Hepatocyte (in vitro differentiated cells): ENCODE results near the gene NTNG1. TPM values are rescaled to one million over a fixed set of nuclear protein-coding genes. Genes with fewer than 3 reads are reported as not detected.

Experiments
- DNase-seq: peaks from one replicate; pipeline ENCODE4 v3.0.0-alpha.2; 2016; ENCODE audit warnings: low spot score
- H2AFZ ChIP-seq: fragments of 200-600 bp; sonication (generic); 2 replicates; pipeline ENCODE4 v1.6.0; 2016; ENCODE audit warnings: antibody characterized with exemption, mild to moderate bottlenecking
- H3K27ac ChIP-seq: fragments of 200-600 bp; sonication (generic); 2 replicates; pipeline ENCODE4 v1.5.1; 2016; ENCODE audit warnings: mild to moderate bottlenecking
- H3K27me3 ChIP-seq: fragments of 200-600 bp; sonication (generic); 2 replicates; pipeline ENCODE4 v1.6.1; 2016
- H3K36me3 ChIP-seq: fragments of 200-600 bp; sonication (generic); replicated peaks from 2 replicates; pipeline ENCODE4 v1.5.1; 2016; ENCODE audit warnings: low read depth; ENCODE audit not compliant: insufficient read depth
- H3K4me1 ChIP-seq: fragments of 200-600 bp; sonication (generic); 2 replicates; pipeline ENCODE4 v1.5.1; 2016; ENCODE audit warnings: mild to moderate bottlenecking, moderate library complexity; ENCODE audit not compliant: insufficient read depth
- H3K4me2 ChIP-seq: fragments of 200-600 bp; sonication (generic); 2 replicates; pipeline ENCODE4 v1.6.0; 2016
- H3K4me3 ChIP-seq: fragments of 200-600 bp; sonication (generic); 2 replicates; pipeline ENCODE4 v1.5.1; 2016; ENCODE audit warnings: mild to moderate bottlenecking
- H3K79me2 ChIP-seq: fragments of 200-600 bp; sonication (generic); 2 replicates; pipeline ENCODE4 v1.6.0; 2017; ENCODE audit warnings: mild to moderate bottlenecking
- H3K9me2 ChIP-seq: fragments of 200-600 bp; sonication (generic); replicated peaks from 2 replicates; pipeline ENCODE4 v1.6.0; 2017; ENCODE audit warnings: mild to moderate bottlenecking; ENCODE audit not compliant: insufficient read depth
- H3K9me3 ChIP-seq: fragments of 200-600 bp; sonication (generic); 2 replicates; pipeline ENCODE4 v1.5.1; 2016; ENCODE audit warnings: low read depth, mild to moderate bottlenecking
- H4K20me1 ChIP-seq: fragments of 200-600 bp; sonication (generic); 2 replicates; pipeline ENCODE4 v1.6.0; 2016; ENCODE audit warnings: mild to moderate bottlenecking; ENCODE audit not compliant: insufficient read depth, poor library complexity, severe bottlenecking
- EZH2 ChIP-seq: fragments of 200-600 bp; sonication (generic); IDR thresholded peaks from 2 replicates; pipeline ENCODE4 v1.6.1; 2016; ENCODE audit warnings: antibody characterized with exemption, mild to moderate bottlenecking, borderline replicate concordance
- EZH2phosphoT487 ChIP-seq: fragments of 200-600 bp; sonication (generic); IDR thresholded peaks from one replicate; pipeline ENCODE4 v1.6.1; 2018; ENCODE audit warnings: antibody characterized with exemption, mild to moderate bottlenecking, low read depth, moderate library complexity; ENCODE audit not compliant: unreplicated experiment, severe bottlenecking
- WGBS: methylation state at CpG from one replicate; pipeline ENCODE4 v1.1.6; 2016; ENCODE audit warnings: low lambda C conversion rate; ENCODE audit errors: missing lambda C conversion rate; 5-methylcytosine and 5-hydroxymethylcytosine counted together
- polyA plus RNA-seq: library from polyadenylated mRNA; unstranded; fragments of >200 nt; fragmentation: Nextera tagmentation; extraction: Ambion mirVana; gene quantifications from 2 replicates; pipeline ENCODE4 v1.2.1, GENCODE V29; 2016
- total RNA-seq: library from RNA; depleted of rRNA; stranded (reverse); fragments of >200 nt; gene quantifications from 2 replicates; pipeline ENCODE4 v1.2.3, GENCODE V29; 2014
- TF ChIP-seq, protein P1 (sequence below): fragments of 200-600 bp; sonication (generic); IDR thresholded peaks from 2 replicates; pipeline ENCODE4 v1.5.1; 2016; ENCODE audit warnings: antibody characterized with exemption, mild to moderate bottlenecking; ENCODE audit not compliant: poor library complexity

NTNG1 gene
- total and polyA plus RNA-seq, 2 experiments from 2014 or later, result 1.4 to 3.9 TPM

DNA sequence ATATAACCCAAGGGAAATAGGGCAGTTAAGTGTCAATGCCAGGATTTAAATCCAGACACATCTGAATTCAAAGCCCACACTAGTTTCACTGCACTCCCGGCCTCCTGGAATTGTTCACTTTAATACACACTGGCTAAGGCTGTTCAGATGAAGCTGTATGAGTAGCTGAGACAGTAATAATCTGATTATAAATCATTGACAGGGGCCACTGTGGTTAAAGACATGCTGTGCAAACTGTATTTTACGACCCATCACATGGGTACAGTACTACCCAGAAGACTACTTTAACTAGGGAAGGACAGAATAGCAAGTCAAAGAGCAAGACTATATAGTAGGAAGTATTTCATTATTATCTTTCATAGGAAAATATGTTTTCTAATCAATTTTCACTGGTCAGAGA lies 16.1 kb upstream of the NTNG1 start:
- H3K27me3 ChIP-seq, result no peaks in the 10 kb centered on the region

DNA sequence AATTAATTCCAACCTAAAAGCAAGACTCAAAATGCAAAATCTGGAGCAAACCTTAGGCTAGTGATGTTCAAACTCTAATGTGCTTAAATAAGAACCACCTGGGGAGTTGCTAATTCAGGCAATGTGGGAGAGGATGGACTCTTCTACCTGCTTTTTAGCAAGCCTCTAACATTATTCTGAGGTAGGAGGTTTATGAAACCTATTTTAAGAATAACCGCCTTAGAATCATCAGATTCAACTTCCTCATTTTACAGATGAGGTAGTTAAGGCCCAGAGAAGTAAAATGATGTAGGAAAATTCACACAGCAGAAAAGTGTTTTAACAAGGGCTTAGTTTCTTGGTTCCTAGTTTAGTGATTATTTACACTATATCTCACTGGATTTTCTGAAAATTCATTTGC lies 8.6 kb upstream of the NTNG1 start:
- no peaks in the 10 kb centered on the region for H3K79me2 ChIP-seq
- 84% methylated on average over 1 of the region's 1 CpG for WGBS
- no peak overlapping the region for H3K27ac ChIP-seq
- no peaks in the 10 kb centered on the region for H3K9me2 ChIP-seq
- no peaks in the 10 kb centered on the region for H3K4me1 ChIP-seq
- H3K27me3 ChIP-seq, result no peaks in the 10 kb centered on the region
- H2AFZ ChIP-seq, result no peak overlapping the region
- TF ChIP-seq EZH2phosphoT487 (no peak), EZH2 (no peak)
- TF ChIP-seq, protein P1, sequence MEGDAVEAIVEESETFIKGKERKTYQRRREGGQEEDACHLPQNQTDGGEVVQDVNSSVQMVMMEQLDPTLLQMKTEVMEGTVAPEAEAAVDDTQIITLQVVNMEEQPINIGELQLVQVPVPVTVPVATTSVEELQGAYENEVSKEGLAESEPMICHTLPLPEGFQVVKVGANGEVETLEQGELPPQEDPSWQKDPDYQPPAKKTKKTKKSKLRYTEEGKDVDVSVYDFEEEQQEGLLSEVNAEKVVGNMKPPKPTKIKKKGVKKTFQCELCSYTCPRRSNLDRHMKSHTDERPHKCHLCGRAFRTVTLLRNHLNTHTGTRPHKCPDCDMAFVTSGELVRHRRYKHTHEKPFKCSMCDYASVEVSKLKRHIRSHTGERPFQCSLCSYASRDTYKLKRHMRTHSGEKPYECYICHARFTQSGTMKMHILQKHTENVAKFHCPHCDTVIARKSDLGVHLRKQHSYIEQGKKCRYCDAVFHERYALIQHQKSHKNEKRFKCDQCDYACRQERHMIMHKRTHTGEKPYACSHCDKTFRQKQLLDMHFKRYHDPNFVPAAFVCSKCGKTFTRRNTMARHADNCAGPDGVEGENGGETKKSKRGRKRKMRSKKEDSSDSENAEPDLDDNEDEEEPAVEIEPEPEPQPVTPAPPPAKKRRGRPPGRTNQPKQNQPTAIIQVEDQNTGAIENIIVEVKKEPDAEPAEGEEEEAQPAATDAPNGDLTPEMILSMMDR, result no peak
- DNase-seq, result no peak
- H4K20me1 ChIP-seq, result no peaks in the 10 kb centered on the region
- H3K9me3 ChIP-seq, result no peaks in the 10 kb centered on the region
- no peak overlapping the region for H3K4me2 ChIP-seq
- no peaks in the 10 kb centered on the region for H3K36me3 ChIP-seq
- H3K4me3 ChIP-seq, result no peak overlapping the region

More for the DNA sequence above, 16.1 kb upstream of the NTNG1 start:
- no peak overlapping the region for H3K4me3 ChIP-seq
- H3K4me1 ChIP-seq, result no peaks in the 10 kb centered on the region
- no peaks in the 10 kb centered on the region for H3K79me2 ChIP-seq
- peak; percentile 16 for DNase-seq
- no peak overlapping the region for H3K4me2 ChIP-seq
- 68% methylated on average over 2 of the region's 2 CpGs for WGBS
- H3K27ac ChIP-seq, result no peak overlapping the region
- H2AFZ ChIP-seq, result no peak overlapping the region
- no peaks in the 10 kb centered on the region for H3K9me2 ChIP-seq
- H3K36me3 ChIP-seq, result no peaks in the 10 kb centered on the region
- no peaks in the 10 kb centered on the region for H4K20me1 ChIP-seq
- H3K9me3 ChIP-seq, result no peaks in the 10 kb centered on the region
- no peak for TF ChIP-seq EZH2
- no peak for TF ChIP-seq EZH2phosphoT487
- TF ChIP-seq, protein P1, result no peak

DNA sequence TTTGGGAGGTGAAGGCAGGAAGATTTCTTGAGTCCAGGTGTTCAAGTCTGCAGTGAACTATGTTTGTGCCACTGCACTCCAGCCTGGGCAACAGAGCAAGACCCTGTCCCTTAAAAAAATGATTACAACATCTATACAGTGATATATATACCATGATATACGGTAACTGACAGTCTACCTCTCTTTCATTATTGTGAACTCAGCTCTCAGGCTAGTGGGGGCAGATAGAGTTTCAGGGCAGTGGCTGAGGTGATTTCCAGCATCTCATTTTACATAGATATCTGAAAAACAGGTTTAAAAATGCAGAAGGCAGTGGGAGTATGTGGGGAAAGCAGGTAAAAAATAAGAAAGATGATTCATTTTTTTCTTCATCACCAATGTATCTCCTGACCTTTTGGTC lies 8.1 kb upstream of the NTNG1 start:
- no peak overlapping the region for H3K4me3 ChIP-seq
- 79% methylated on average over 1 of the region's 1 CpG for WGBS
- H2AFZ ChIP-seq, result no peak overlapping the region

More for the DNA sequence above, 8.1 kb upstream of the NTNG1 start:
- no peaks in the 10 kb centered on the region for H3K36me3 ChIP-seq
- H3K79me2 ChIP-seq, result no peaks in the 10 kb centered on the region
- H3K9me3 ChIP-seq, result no peaks in the 10 kb centered on the region
- no peaks in the 10 kb centered on the region for H3K4me1 ChIP-seq
- H3K9me2 ChIP-seq, result no peaks in the 10 kb centered on the region
- DNase-seq, result no peak
- peaks cover 3% of the 10 kb centered on the region for H3K27me3 ChIP-seq
- TF ChIP-seq EZH2, result no peak
- TF ChIP-seq, protein P1, result no peak
- TF ChIP-seq EZH2phosphoT487, result no peak
- no peak overlapping the region for H3K4me2 ChIP-seq
- no peaks in the 10 kb centered on the region for H4K20me1 ChIP-seq
- no peak overlapping the region for H3K27ac ChIP-seq
